ENCODE measurements around the gene BHLHE23. TPM values are rescaled to one million over a fixed set of nuclear protein-coding genes. Genes with fewer than 3 reads are reported as not detected.

The BHLHE23 gene
- total and polyA plus RNA-seq, 2 donors from 2014 or later = not detected

DNA sequence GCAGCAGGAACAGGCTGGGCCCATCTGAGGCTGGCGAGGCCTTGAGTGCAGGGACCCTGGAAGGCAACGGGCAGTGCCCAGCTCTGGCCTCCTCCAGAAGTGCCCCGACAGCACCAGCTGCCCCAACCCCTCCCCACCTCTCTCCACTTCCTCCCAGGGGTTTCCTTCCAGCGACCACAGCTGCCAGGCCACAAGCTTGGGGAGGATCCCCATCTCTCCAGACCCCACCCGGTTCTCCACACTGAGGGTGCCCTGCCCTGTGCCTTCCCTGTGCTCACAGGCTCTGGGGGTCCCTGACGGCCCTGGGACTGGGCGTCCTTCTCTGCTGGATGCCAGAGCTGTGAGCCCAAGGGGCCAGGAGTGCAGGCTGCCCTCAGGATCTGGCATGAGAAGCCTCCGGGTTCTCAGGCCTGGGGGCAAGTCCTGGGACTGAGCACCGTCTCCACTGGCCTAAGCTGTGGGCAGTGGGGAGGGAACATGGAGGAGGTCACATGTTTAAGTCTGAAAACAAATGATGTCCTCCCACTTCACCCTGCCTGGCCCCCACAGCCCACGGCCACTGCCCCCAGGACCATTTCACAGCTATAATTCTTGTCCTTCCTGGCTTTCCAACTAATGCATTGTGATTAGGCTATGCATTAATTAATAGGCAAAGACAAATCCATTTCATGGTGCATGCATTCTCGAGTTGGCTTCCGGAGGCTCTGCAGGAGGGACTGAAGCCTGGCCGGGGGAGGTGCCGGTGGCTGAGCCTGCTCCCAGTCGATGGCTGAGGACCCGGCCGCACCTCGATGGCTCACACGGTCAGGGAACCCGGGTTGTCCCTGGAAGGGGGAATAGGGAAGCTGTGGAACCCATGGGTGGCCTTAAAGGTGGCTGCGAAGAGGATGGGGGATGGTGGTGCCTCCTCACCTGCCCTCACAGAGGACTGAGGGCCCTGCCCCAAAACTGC lies 24.4 kb downstream of the BHLHE23 start:
- TF ChIP-seq, protein P1, sequence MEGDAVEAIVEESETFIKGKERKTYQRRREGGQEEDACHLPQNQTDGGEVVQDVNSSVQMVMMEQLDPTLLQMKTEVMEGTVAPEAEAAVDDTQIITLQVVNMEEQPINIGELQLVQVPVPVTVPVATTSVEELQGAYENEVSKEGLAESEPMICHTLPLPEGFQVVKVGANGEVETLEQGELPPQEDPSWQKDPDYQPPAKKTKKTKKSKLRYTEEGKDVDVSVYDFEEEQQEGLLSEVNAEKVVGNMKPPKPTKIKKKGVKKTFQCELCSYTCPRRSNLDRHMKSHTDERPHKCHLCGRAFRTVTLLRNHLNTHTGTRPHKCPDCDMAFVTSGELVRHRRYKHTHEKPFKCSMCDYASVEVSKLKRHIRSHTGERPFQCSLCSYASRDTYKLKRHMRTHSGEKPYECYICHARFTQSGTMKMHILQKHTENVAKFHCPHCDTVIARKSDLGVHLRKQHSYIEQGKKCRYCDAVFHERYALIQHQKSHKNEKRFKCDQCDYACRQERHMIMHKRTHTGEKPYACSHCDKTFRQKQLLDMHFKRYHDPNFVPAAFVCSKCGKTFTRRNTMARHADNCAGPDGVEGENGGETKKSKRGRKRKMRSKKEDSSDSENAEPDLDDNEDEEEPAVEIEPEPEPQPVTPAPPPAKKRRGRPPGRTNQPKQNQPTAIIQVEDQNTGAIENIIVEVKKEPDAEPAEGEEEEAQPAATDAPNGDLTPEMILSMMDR (IDR thresholded peaks at IDR 0.05; ENCODE audit: borderline replicate concordance, extremely low read depth, insufficient read depth) = no peak
- intact Hi-C loops (cut with DNase I) = no loop called here
- Histone ChIP-seq H3K4me3 (ENCODE audit: low read length in 3 of 3) (no peak overlapping the region), H3K27me3 (ENCODE audit: control insufficient read depth, insufficient read depth, low read length) (peaks cover 11% of the 10 kb centered on the region), H3K9ac (ENCODE audit: low read length in 3 of 3) (no peak overlapping the region), H3K27ac (ENCODE audit: low read depth in 2 of 2, low read length in 2 of 2) (no peak overlapping the region), H3K4me1 (ENCODE audit: control insufficient read depth in 2 of 3, insufficient read depth in 2 of 3, low read depth in 1 of 3, low read length in 3 of 3) (no peaks in the 10 kb centered on the region), H3K36me3 (ENCODE audit: control insufficient read depth in 2 of 3, insufficient read depth in 3 of 3, low read length in 3 of 3) (no peaks in the 10 kb centered on the region), H3K9me3 (ENCODE audit: control insufficient read depth in 2 of 3, insufficient read depth in 1 of 3, low read length in 3 of 3) (no peaks in the 10 kb centered on the region)
- DNase-seq (no peak), FAIRE-seq (no peak)

DNA sequence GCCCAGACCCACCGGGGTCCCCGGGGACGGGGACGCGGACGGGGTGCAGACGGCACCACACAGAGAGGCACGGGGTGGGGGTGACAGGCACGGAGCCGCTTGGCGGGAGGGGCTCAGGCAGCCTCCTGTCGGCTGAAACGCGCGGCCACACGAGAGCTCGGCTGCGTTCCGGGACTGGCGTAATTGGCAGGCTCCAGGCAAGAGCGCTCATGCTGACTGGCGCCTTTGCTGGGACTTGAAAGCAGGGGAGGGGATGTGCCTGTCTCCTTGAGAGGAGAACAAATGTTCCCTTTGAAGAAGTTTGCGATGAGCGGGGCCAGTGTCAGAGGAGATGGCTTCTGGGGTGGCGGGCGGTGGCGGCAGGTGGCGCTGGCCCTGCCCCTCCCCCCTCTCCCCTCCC lies 25.8 kb downstream of the BHLHE23 start:
- H3K27me3 ChIP-seq (ENCODE audit: control insufficient read depth, insufficient read depth, low read length) = peaks cover 11% of the 10 kb centered on the region
- H3K27ac ChIP-seq (ENCODE audit: low read depth in 2 of 2, low read length in 2 of 2) = no peak overlapping the region
- H3K4me1 ChIP-seq (ENCODE audit: control insufficient read depth in 2 of 3, insufficient read depth in 2 of 3, low read depth in 1 of 3, low read length in 3 of 3) = no peaks in the 10 kb centered on the region
- intact Hi-C loops (cut with DNase I) = no loop called here
- no peak overlapping the region for H3K9ac ChIP-seq (ENCODE audit: low read length in 3 of 3)
- H3K36me3 ChIP-seq (ENCODE audit: control insufficient read depth in 2 of 3, insufficient read depth in 3 of 3, low read length in 3 of 3) = no peaks in the 10 kb centered on the region
- peak in 4 of 5 donors; percentile 51 to 69 (median 63) for DNase-seq
- no peak for FAIRE-seq
- TF ChIP-seq, protein P1 (IDR thresholded peaks at IDR 0.05; ENCODE audit: borderline replicate concordance, extremely low read depth, insufficient read depth) = no peak
- no peak overlapping the region for H3K4me3 ChIP-seq (ENCODE audit: low read length in 3 of 3)
- no peaks in the 10 kb centered on the region for H3K9me3 ChIP-seq (ENCODE audit: control insufficient read depth in 2 of 3, insufficient read depth in 1 of 3, low read length in 3 of 3)

DNA sequence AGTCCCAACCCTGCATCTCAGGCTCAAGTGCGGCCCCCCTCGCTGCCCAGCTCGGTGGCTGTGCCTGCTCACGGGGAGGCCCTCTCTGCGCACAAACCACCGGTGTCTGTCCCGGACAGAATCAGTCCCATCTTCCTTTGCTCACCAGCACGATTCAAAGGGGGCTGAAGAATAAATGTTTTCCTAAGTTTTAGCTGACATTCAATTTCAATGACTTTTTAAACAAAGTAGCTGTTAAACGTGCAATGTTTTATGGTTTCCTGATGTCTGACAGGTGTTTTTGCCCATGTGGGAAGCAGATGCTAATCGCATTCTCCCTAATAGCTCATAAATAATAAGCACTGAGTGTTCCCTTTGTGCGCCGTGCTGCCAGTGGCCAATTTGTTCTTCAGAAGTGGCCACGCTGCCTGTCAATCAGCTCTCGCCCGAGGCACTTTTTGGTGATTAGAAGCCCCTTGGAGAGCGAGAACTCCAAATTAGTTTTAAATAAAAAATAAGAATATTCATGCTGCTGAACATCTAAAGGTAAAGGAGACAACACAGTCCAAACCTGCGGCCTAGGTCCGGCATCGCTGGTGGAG lies 26.3 kb downstream of the BHLHE23 start:
- no peak for DNase-seq
- TF ChIP-seq, protein P1 (IDR thresholded peaks at IDR 0.05; ENCODE audit: borderline replicate concordance, extremely low read depth, insufficient read depth) = no peak
- Histone ChIP-seq H3K9me3 (ENCODE audit: control insufficient read depth in 2 of 3, insufficient read depth in 1 of 3, low read length in 3 of 3) (no peaks in the 10 kb centered on the region), H3K9ac (ENCODE audit: low read length in 3 of 3) (no peak overlapping the region), H3K36me3 (ENCODE audit: control insufficient read depth in 2 of 3, insufficient read depth in 3 of 3, low read length in 3 of 3) (no peaks in the 10 kb centered on the region), H3K4me1 (ENCODE audit: control insufficient read depth in 2 of 3, insufficient read depth in 2 of 3, low read depth in 1 of 3, low read length in 3 of 3) (no peaks in the 10 kb centered on the region), H3K27ac (ENCODE audit: low read depth in 2 of 2, low read length in 2 of 2) (no peak overlapping the region), H3K4me3 (ENCODE audit: low read length in 3 of 3) (no peak overlapping the region), H3K27me3 (ENCODE audit: control insufficient read depth, insufficient read depth, low read length) (peaks cover 11% of the 10 kb centered on the region)
- FAIRE-seq = no peak
- intact Hi-C loops (cut with DNase I) = no loop called here

Data from kidney (tissue), 14 donors.